RWPE2 (cell line): Measurements from ENCODE around the gene TAF10.

Source experiments
- ATAC-seq: fragments of 200-7000 bp; cut with Tn5 transposase; 3 replicates; pipeline ENCODE4 v1.9.1; 2021; ENCODE audit warnings: low read depth
- DNase-seq: peaks from one replicate; pipeline ENCODE4 v3.0.0-alpha.2; 2020; ENCODE audit warnings: low spot score
- H3K27ac ChIP-seq: fragments of 450-650 bp; 2 replicates; pipeline ENCODE4 v1.5.1; 2017; ENCODE audit warnings: mild to moderate bottlenecking; ENCODE audit not compliant: poor library complexity, severe bottlenecking
- H3K27me3 ChIP-seq: fragments of 250-450 bp; sonication (Bioruptor Pico); 2 replicates; pipeline ENCODE4 v1.5.1; 2021; ENCODE audit warnings: mild to moderate bottlenecking, moderate library complexity; ENCODE audit not compliant: insufficient read depth, poor library complexity, severe bottlenecking
- H3K36me3 ChIP-seq: fragments of 250-450 bp; sonication (Bioruptor Pico); 2 replicates; pipeline ENCODE4 v1.5.1; 2020; ENCODE audit warnings: low read depth, mild to moderate bottlenecking, moderate library complexity
- H3K4me1 ChIP-seq: fragments of 250-450 bp; sonication (Bioruptor Pico); 2 replicates; pipeline ENCODE4 v1.5.1; 2021; ENCODE audit warnings: mild to moderate bottlenecking, moderate library complexity; ENCODE audit not compliant: insufficient read depth, poor library complexity, severe bottlenecking
- H3K4me3 ChIP-seq: fragments of 250-450 bp; sonication (Bioruptor Pico); 2 replicates; pipeline ENCODE4 v1.5.1; 2021; ENCODE audit warnings: mild to moderate bottlenecking, moderate library complexity; ENCODE audit not compliant: severe bottlenecking
- H3K9me3 ChIP-seq: fragments of 250-450 bp; sonication (Bioruptor Pico); 2 replicates; pipeline ENCODE4 v1.5.1; 2021; ENCODE audit warnings: mild to moderate bottlenecking, moderate library complexity; ENCODE audit not compliant: severe bottlenecking
- TF ChIP-seq, protein P1 (sequence below): fragments of 450-650 bp; IDR thresholded peaks from one replicate; pipeline ENCODE4 v1.5.1; 2017; ENCODE audit warnings: mild to moderate bottlenecking, moderate library complexity; ENCODE audit not compliant: poor library complexity, severe bottlenecking

Gene TAF10

DNA sequence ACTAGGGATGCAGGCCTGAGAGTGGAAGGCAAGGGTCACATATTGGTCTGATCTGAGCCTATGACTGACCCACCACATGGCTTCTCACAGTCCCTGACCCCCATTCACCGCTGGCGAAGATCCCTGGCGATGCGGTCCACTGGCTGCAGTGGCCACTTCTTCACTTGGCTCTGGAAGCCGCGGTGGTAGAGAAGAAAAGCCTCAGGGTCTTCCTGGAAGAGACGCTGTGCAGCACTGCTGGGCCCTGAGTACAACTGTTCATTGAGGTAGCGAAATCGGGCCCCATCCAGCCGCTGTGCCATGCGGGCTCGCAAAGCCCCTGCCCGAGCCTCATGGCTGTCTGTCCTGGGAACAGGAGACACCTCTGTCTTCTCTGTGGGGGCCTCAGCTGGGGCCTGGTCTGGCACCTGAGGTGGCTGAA, 11.0 kb downstream of the TAF10 start:
- no peak for DNase-seq
- H3K27me3 ChIP-seq, result no peaks in the 10 kb centered on the region
- no peak overlapping the region for H3K4me3 ChIP-seq
- ATAC-seq, result no peak
- H3K4me1 ChIP-seq, result peaks cover 3% of the 10 kb centered on the region
- H3K36me3 ChIP-seq, result peaks cover 58% of the 10 kb centered on the region
- no peak overlapping the region for H3K27ac ChIP-seq
- no peaks in the 10 kb centered on the region for H3K9me3 ChIP-seq
- TF ChIP-seq, protein P1, sequence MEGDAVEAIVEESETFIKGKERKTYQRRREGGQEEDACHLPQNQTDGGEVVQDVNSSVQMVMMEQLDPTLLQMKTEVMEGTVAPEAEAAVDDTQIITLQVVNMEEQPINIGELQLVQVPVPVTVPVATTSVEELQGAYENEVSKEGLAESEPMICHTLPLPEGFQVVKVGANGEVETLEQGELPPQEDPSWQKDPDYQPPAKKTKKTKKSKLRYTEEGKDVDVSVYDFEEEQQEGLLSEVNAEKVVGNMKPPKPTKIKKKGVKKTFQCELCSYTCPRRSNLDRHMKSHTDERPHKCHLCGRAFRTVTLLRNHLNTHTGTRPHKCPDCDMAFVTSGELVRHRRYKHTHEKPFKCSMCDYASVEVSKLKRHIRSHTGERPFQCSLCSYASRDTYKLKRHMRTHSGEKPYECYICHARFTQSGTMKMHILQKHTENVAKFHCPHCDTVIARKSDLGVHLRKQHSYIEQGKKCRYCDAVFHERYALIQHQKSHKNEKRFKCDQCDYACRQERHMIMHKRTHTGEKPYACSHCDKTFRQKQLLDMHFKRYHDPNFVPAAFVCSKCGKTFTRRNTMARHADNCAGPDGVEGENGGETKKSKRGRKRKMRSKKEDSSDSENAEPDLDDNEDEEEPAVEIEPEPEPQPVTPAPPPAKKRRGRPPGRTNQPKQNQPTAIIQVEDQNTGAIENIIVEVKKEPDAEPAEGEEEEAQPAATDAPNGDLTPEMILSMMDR, result no peak

DNA sequence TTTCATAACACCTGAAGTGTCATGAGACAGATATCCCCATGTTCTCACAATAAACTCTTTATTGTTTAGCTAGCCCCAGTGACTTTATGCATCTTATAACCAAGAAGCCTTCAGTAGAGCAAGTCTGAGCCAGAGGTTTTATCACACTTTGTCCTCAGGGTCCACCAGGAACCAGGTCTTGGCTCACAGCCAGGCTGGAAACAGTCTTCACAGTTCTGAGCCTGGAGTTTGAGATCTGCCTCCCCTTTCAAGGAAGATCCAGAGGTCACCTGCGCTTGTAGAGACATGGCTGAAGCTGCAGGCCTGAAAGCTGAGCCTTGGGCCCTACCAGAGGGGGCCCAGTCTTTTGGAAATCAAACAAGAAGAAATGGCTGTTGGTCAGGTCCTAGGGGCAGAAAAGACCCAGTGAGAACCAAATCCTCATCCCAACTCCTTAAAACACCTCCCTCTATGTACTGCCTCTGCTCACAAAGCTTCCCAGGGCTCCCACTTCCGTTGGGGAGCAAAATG, 12.1 kb downstream of the TAF10 start:
- H3K27me3 ChIP-seq, result no peaks in the 10 kb centered on the region
- ATAC-seq (no peak), DNase-seq (no peak)
- TF ChIP-seq, protein P1, result no peak
- no peak overlapping the region for H3K4me3 ChIP-seq
- H3K27ac ChIP-seq, result no peak overlapping the region
- H3K36me3 ChIP-seq, result peaks cover 59% of the 10 kb centered on the region
- no peaks in the 10 kb centered on the region for H3K4me1 ChIP-seq
- H3K9me3 ChIP-seq, result no peaks in the 10 kb centered on the region

DNA sequence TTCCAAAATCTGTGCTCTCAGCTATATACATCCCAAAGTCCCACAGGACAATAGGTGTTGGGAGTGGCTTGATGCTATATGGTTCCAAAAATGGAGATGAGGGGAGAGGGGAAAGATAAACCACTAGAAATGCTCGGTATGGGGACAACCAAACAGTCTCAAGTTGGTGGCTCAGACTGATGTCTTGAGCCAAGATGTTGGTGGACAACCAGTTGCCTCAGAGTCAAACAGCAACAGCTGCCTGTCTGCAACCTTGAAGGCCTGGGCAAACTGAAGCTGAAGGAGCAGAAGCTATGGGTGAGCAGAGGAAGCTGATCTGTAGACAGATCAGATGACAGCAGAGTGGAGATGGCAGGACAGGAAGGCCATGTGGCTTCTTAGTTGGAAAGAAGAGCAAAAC, 12.6 kb downstream of the TAF10 start:
- ATAC-seq, result no peak
- peaks cover 57% of the 10 kb centered on the region for H3K36me3 ChIP-seq
- H3K4me1 ChIP-seq, result no peaks in the 10 kb centered on the region

DNA sequence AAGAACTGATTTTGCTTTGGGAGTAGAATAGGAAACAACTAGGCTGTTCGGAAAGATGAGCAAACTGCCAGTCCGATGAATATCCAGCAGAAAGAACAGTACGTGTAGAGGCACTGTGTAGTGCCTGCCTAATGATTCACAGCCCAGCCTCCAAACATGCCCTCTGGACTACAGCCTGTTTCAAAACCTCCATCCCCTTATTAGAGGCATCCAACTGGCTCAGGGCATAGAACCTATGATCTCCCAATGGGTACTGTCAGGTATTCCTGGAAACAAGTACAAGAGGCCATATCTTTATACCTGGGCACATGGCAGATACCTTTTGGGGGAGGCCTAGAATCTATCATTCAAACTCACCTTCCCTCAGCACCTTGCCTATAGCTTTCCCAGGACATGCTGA, 13.5 kb downstream of the TAF10 start:
- H3K27ac ChIP-seq, result no peak overlapping the region
- H3K27me3 ChIP-seq, result no peaks in the 10 kb centered on the region
- ATAC-seq (no peak), DNase-seq (no peak)
- TF ChIP-seq, protein P1, result no peak
- H3K4me3 ChIP-seq, result no peak overlapping the region
- H3K36me3 ChIP-seq, result peaks cover 57% of the 10 kb centered on the region
- no peaks in the 10 kb centered on the region for H3K4me1 ChIP-seq
- H3K9me3 ChIP-seq, result no peaks in the 10 kb centered on the region

More for the DNA sequence above, 12.6 kb downstream of the TAF10 start:
- TF ChIP-seq, protein P1, result no peak
- no peak overlapping the region for H3K27ac ChIP-seq
- no peak for DNase-seq
- H3K9me3 ChIP-seq, result no peaks in the 10 kb centered on the region
- H3K4me3 ChIP-seq, result no peak overlapping the region
- no peaks in the 10 kb centered on the region for H3K27me3 ChIP-seq

DNA sequence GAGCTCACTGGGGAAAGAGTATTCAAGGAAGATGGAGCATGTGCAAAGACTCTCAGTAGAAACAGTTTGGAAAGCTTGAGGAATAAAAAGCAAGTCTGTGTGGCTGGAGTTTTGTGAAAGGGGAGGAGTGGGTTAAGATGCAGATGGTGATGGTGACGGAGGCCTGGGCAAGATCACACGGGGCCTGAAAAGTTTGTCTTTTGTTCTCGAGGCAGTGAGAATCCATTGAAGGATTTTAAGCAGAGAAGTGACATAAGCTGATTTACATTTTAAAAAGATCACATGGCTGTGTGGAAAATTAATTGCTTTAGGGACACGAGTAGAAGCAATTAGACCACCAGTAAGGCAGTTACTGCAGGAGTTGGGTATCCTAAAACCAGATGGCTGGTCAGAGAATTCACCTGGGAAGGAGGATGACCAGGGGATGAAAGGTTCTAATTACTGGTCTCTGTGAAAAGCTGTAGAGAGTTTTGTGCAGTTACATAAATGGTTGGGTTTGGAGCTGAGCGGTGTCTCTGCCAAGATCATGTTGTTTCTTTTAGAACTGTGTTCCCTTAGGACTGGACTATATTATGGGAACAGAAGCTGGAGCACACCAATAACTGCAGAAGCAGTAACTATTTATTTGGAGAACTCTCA, 15.7 kb downstream of the TAF10 start:
- Histone ChIP-seq H3K9me3 (no peaks in the 10 kb centered on the region), H3K27me3 (no peaks in the 10 kb centered on the region), H3K36me3 (peaks cover 54% of the 10 kb centered on the region), H3K27ac (no peak overlapping the region), H3K4me3 (no peak overlapping the region), H3K4me1 (no peaks in the 10 kb centered on the region)
- DNase-seq (no peak), ATAC-seq (no peak)
- TF ChIP-seq, protein P1, result no peak
